HCT116 (cell line): ENCODE data around the gene TMEM187. TPM values are rescaled to one million over a fixed set of nuclear protein-coding genes. Genes with fewer than 3 reads are reported as not detected.

Experiments used
- ATAC-seq: fragments of 200-7000 bp; cut with Tn5 transposase; 2 replicates; pipeline ENCODE4 v1.9.1; 2020; ENCODE audit warnings: mild to moderate bottlenecking, moderate library complexity
- BruUV-seq: library from RNA; stranded (reverse); fragments of 400-500 nt; replicated peaks from 2 replicates; lab custom pipeline; 2021; lab: Mats Ljungman, UMichigan
- CTCF ChIA-PET: fragments of 300-600 bp; sonication (Branson Sonifier 250); formaldehyde crosslinking; loops from one replicate; lab custom pipeline; 2021; ENCODE audit warnings: antibody characterized with exemption; lab: Charles Lee
- POLR2A ChIA-PET: fragments of 300-600, 350-600 bp; sonication (Branson Sonifier 250); formaldehyde crosslinking; loops from one replicate; lab custom pipeline; 2021; ENCODE audit warnings: antibody characterized with exemption; lab: Charles Lee
- RAD21 ChIA-PET, 2 experiments: fragments of 300-600 bp; sonication (Branson Sonifier 250); formaldehyde crosslinking; loops; one replicate each; lab custom pipeline; 2023; ENCODE audit warnings: low total read pairs in 2 of 2; ENCODE audit not compliant: uncharacterized antibody in 2 of 2, unreplicated experiment in 2 of 2, low non-redundant PET in 1 of 2; lab: Charles Lee
- DNase-seq: peaks from one replicate; pipeline ENCODE4 v3.0.0-alpha.2; 2010; ENCODE audit warnings: low read depth, low spot score
- H2AFZ ChIP-seq: fragments of 200-600 bp; shearing (Covaris generic), sonication (generic); 2 replicates; pipeline ENCODE4 v1.6.1; 2017; ENCODE audit warnings: low read depth, mixed run types, mixed read lengths, antibody characterized with exemption, low read length; ENCODE audit not compliant: poor library complexity, severe bottlenecking
- H3K27ac ChIP-seq: 2 replicates; pipeline ENCODE4 v1.5.1; 2012; ENCODE audit warnings: low read depth, low read length
- H3K27me3 ChIP-seq: fragments of 200-600 bp; sonication (generic); 2 replicates; pipeline ENCODE4 v1.6.1; 2016; ENCODE audit warnings: mixed run types, low read length, mixed read lengths; ENCODE audit not compliant: insufficient read depth
- H3K36me3 ChIP-seq, 2 experiments: fragments of 200-500 bp in 1 of 2; fragments of 200-600 bp in 1 of 2; sonication (Bioruptor generic) in 1 of 2; sonication (generic) in 1 of 2; 2 replicates each; pipeline versions ENCODE4 v1.5.1 to v1.6.1; 2014 to 2016; ENCODE audit warnings: low read length in 2 of 2, inconsistent platforms in 1 of 2, mixed read lengths in 1 of 2, mixed run types in 1 of 2; ENCODE audit not compliant: insufficient read depth in 2 of 2, control insufficient read depth in 1 of 2
- H3K4me1 ChIP-seq, 2 experiments: fragments of 200-600 bp in 1 of 2; sonication (generic) in 1 of 2; 2 replicates each; pipeline versions ENCODE4 v1.5.1 to v1.6.1; 2012 to 2017; ENCODE audit warnings: low read length in 2 of 2, inconsistent platforms in 1 of 2, mild to moderate bottlenecking in 1 of 2, mixed read lengths in 1 of 2, mixed run types in 1 of 2, moderate library complexity in 1 of 2; ENCODE audit not compliant: insufficient read depth in 2 of 2, control insufficient read depth in 1 of 2
- H3K4me2 ChIP-seq: fragments of 200-600 bp; sonication (generic); 2 replicates; pipeline ENCODE4 v1.6.1; 2017; ENCODE audit warnings: mixed run types, low read length, mixed read lengths
- H3K4me3 ChIP-seq, 2 experiments: fragments of 200-600 bp in 1 of 2; sonication (generic) in 1 of 2; replicated peaks in 1 of 2; 2 replicates each; pipeline ENCODE4 v1.5.1; 2011 to 2016; ENCODE audit warnings: low read length in 2 of 2, control low read depth in 1 of 2, low read depth in 1 of 2, mild to moderate bottlenecking in 1 of 2, mixed read lengths in 1 of 2, mixed run types in 1 of 2
- H3K79me2 ChIP-seq: fragments of 200-600 bp; sonication (generic); 2 replicates; pipeline ENCODE4 v1.6.1; 2017; ENCODE audit warnings: mild to moderate bottlenecking, mixed run types, low read length, moderate library complexity, mixed read lengths; ENCODE audit not compliant: insufficient read depth
- H3K9ac ChIP-seq: fragments of 200-600 bp; sonication (generic); 2 replicates; pipeline ENCODE4 v1.6.1; 2016; ENCODE audit warnings: low read length, mixed read lengths
- H3K9me2 ChIP-seq: fragments of 200-600 bp; sonication (generic), shearing (Covaris generic); 2 replicates; pipeline ENCODE4 v1.6.1; 2017; ENCODE audit warnings: mixed run types, mild to moderate bottlenecking, moderate library complexity; ENCODE audit not compliant: insufficient read depth
- H3K9me3 ChIP-seq, 2 experiments: fragments of 200-500 bp in 1 of 2; fragments of 200-600 bp in 1 of 2; sonication (Bioruptor generic) in 1 of 2; sonication (generic) in 1 of 2; 2 replicates each; pipeline ENCODE4 v1.6.1; 2014 to 2017; ENCODE audit warnings: low read length in 2 of 2, mixed read lengths in 2 of 2, inconsistent platforms in 1 of 2, low read depth in 1 of 2, mild to moderate bottlenecking in 1 of 2, mixed run types in 1 of 2, moderate library complexity in 1 of 2; ENCODE audit not compliant: control insufficient read depth in 1 of 2, insufficient read depth in 1 of 2
- H4K20me1 ChIP-seq: fragments of 200-600 bp; sonication (generic), shearing (Covaris generic); 2 replicates; pipeline ENCODE4 v1.6.1; 2017; ENCODE audit warnings: mixed run types, mild to moderate bottlenecking, moderate library complexity; ENCODE audit not compliant: insufficient read depth
- CTCF ChIP-seq, 3 experiments: fragments of 200-600 bp in 1 of 3; sonication (generic) in 1 of 3; IDR thresholded peaks in 2 of 3; conservative IDR thresholded peaks in 1 of 3; 2 replicates each; pipeline ENCODE4 v1.5.1; 2012 to 2017; ENCODE audit warnings: low read depth in 2 of 3, low read length in 2 of 3, antibody characterized with exemption in 1 of 3, borderline replicate concordance in 1 of 3, control low read depth in 1 of 3, mild to moderate bottlenecking in 1 of 3, mixed read lengths in 1 of 3, mixed run types in 1 of 3, moderate library complexity in 1 of 3; ENCODE audit not compliant: insufficient read depth in 1 of 3
- EGR1 ChIP-seq: IDR thresholded peaks from 2 replicates; pipeline ENCODE4 v1.6.1; 2012; ENCODE audit warnings: low read depth
- EZH2phosphoT487 ChIP-seq: fragments of 200-600 bp; IDR thresholded peaks from 2 replicates; pipeline ENCODE4 v1.6.1; 2018; ENCODE audit warnings: antibody characterized with exemption, borderline replicate concordance
- FOSL1 ChIP-seq: IDR thresholded peaks from 2 replicates; pipeline ENCODE4 v1.6.1; 2012; ENCODE audit warnings: low read depth
- POLR2A ChIP-seq: IDR thresholded peaks from 2 replicates; pipeline ENCODE4 v1.7.0; 2011; ENCODE audit warnings: borderline replicate concordance; ENCODE audit not compliant: insufficient read depth, insufficient read length; ENCODE audit errors: extremely low read depth
- POLR2AphosphoS5 ChIP-seq: IDR thresholded peaks from 2 replicates; pipeline ENCODE4 v1.6.1; 2011; ENCODE audit warnings: mild to moderate bottlenecking, low read depth, low read length, moderate library complexity
- RAD21 ChIP-seq: IDR thresholded peaks from 2 replicates; pipeline ENCODE4 v1.6.1; 2012; ENCODE audit warnings: low read depth, mild to moderate bottlenecking
- REST ChIP-seq: IDR thresholded peaks from 2 replicates; pipeline ENCODE4 v1.6.1; 2012; ENCODE audit warnings: low read depth
- SRF ChIP-seq: IDR thresholded peaks from 2 replicates; pipeline ENCODE4 v1.6.1; 2012; ENCODE audit warnings: low read depth
- TCF7L2 ChIP-seq: IDR thresholded peaks from 2 replicates; pipeline ENCODE4 v1.7.0; 2011; ENCODE audit warnings: borderline replicate concordance, inconsistent platforms; ENCODE audit not compliant: insufficient read depth, insufficient read length; ENCODE audit errors: extremely low read depth
- YY1 ChIP-seq: IDR thresholded peaks from 2 replicates; pipeline ENCODE4 v1.6.1; 2011; ENCODE audit warnings: low read length, low read depth, moderate library complexity, mild to moderate bottlenecking; ENCODE audit not compliant: insufficient replicate concordance; ENCODE audit errors: extremely low read depth
- ZBTB33 ChIP-seq: IDR thresholded peaks from 2 replicates; pipeline ENCODE4 v1.6.1; 2011; ENCODE audit warnings: mild to moderate bottlenecking, low read length, moderate library complexity; ENCODE audit not compliant: insufficient replicate concordance; ENCODE audit errors: extremely low read depth
- ZNF274 ChIP-seq: fragments of 200-500 bp; sonication (Bioruptor generic); IDR thresholded peaks from 2 replicates; pipeline ENCODE4 v1.6.1; 2014; ENCODE audit warnings: mild to moderate bottlenecking, low read depth, low read length, inconsistent platforms
- intact Hi-C: fragments of 100-400 bp; cut with micrococcal nuclease; formaldehyde crosslinking; loops from 2 replicates; pipeline ENCODE4 v1.10.0; 2022
- total RNA-seq: library from RNA; stranded (reverse); gene quantifications from one replicate; pipeline ENCODE4 v1.2.1, GENCODE V29; 2021; ENCODE audit not compliant: unreplicated experiment

Gene TMEM187
- total RNA-seq, 1 experiment from 2014 or later = 12.6 TPM

GRCh38 chrX:153928846-153929245 lies 43.7 kb upstream of the TMEM187 start:
- ATAC-seq (no peak), DNase-seq (no peak)
- peaks cover 42% of the 10 kb centered on the region for H3K79me2 ChIP-seq
- POLR2A ChIA-PET = interaction anchor here (0.8 to 2.3 kb wide), 6 partner anchors 10 to 455 kb away, joined by 3 to 10 read pairs (median 4); partner anchors contain the start of genes HCFC1, IDH3G, RENBP and SSR4
- H2AFZ ChIP-seq = no peak overlapping the region
- intact Hi-C loops = no loop called here
- H3K36me3 ChIP-seq = peaks cover 0 to 5% of the 10 kb centered on the region in 2 experiments; a peak in 2 of 4 replicates
- TF ChIP-seq POLR2A = no peak
- TF ChIP-seq FOSL1 = no peak
- TF ChIP-seq YY1 = no peak
- no peak for TF ChIP-seq POLR2AphosphoS5
- no peak for TF ChIP-seq RAD21
- TF ChIP-seq EZH2phosphoT487 = no peak
- TF ChIP-seq EGR1 = no peak
- no peak for TF ChIP-seq REST
- TF ChIP-seq ZNF274 = no peak
- no peak for TF ChIP-seq SRF
- no peak for TF ChIP-seq ZBTB33
- TF ChIP-seq CTCF (IDR thresholded peaks at IDR 0.05 in 2 of 3, conservative IDR thresholded peaks at IDR 0.05 in 1 of 3; ENCODE audit: borderline replicate concordance in 1 of 3, insufficient read depth in 1 of 3, low read depth in 2 of 3, low read length in 2 of 3) = no peak
- TF ChIP-seq TCF7L2 = no peak
- H3K9me3 ChIP-seq = no peaks in the 10 kb centered on the region
- BruUV-seq = no TSS peak
- H3K9me2 ChIP-seq = no peaks in the 10 kb centered on the region
- no peaks in the 10 kb centered on the region for H3K27me3 ChIP-seq
- H3K4me3 ChIP-seq = peak overlapping the region; percentile 27 to 35; a peak in 3 of 4 replicates
- H3K9ac ChIP-seq = peak overlapping the region; percentile 25; the same call in 1 of the 2 replicates
- peak overlapping the region; percentile 62 for H3K27ac ChIP-seq
- CTCF ChIA-PET = interaction anchor here (2.5 kb wide), 1 partner anchor 19 kb away, joined by 14 read pairs; no protein-coding TSS in a partner anchor
- H3K4me1 ChIP-seq = peaks cover 24 to 46% of the 10 kb centered on the region in 2 experiments
- H4K20me1 ChIP-seq = no peaks in the 10 kb centered on the region
- RAD21 ChIA-PET = no interaction called here
- peak overlapping the region; percentile 56 for H3K4me2 ChIP-seq
